ENCODE data around the gene ING4. TPM values are rescaled to one million over a fixed set of nuclear protein-coding genes. Genes with fewer than 3 reads are reported as not detected.

The ING4 gene
- total RNA-seq, 4 donors from 2014 or later: 25.2 to 180 (median 62.0) TPM

GRCh38 chr12:6662602-6662905 is 365 bp downstream of the ING4 start:
- Histone ChIP-seq H3K9me3 (no peaks in the 10 kb centered on the region), H3K36me3 (no peaks in the 10 kb centered on the region), H3K27me3 (no peaks in the 10 kb centered on the region), H3K4me1 (peaks cover 0 to 8% of the 10 kb centered on the region in 2 donors), H3K4me3 (peak overlapping the region; percentile 75 to 85), H3K27ac (peak overlapping the region; percentile 65 to 80)
- no peak for DNase-seq
- TF ChIP-seq CTCF (IDR thresholded peaks at IDR 0.05) (no peak), POLR2A (IDR thresholded peaks at IDR 0.05) (no peak)
- intact Hi-C loops (cut with DNase I; ENCODE audit: low total_unique reads): no loop called here

- no peaks in the 10 kb centered on the region for H3K36me3 ChIP-seq
Measured at GRCh38 chr12:6653987-6654386, 8.9 kb downstream of the ING4 start.

GRCh38 chr12:6653342-6653741 is 9.6 kb downstream of the ING4 start:
- intact Hi-C loops (cut with DNase I; ENCODE audit: low total_unique reads): no loop called here
- Histone ChIP-seq H3K4me3 (no peak overlapping the region), H3K27ac (no peak overlapping the region), H3K9me3 (no peaks in the 10 kb centered on the region), H3K4me1 (no peaks in the 10 kb centered on the region), H3K27me3 (no peaks in the 10 kb centered on the region), H3K36me3 (no peaks in the 10 kb centered on the region)
- DNase-seq: no peak
- TF ChIP-seq CTCF (IDR thresholded peaks at IDR 0.05) (no peak), POLR2A (IDR thresholded peaks at IDR 0.05) (no peak)

More at GRCh38 chr12:6653987-6654386, 8.9 kb downstream of the ING4 start:
- TF ChIP-seq CTCF (IDR thresholded peaks at IDR 0.05): no peak
- TF ChIP-seq POLR2A (IDR thresholded peaks at IDR 0.05): no peak
- DNase-seq: no peak
- H3K4me1 ChIP-seq: no peaks in the 10 kb centered on the region
- H3K4me3 ChIP-seq: no peak overlapping the region
- H3K27ac ChIP-seq: no peak overlapping the region
- H3K27me3 ChIP-seq: no peaks in the 10 kb centered on the region
- H3K9me3 ChIP-seq: no peaks in the 10 kb centered on the region
- intact Hi-C loops (cut with DNase I; ENCODE audit: low total_unique reads): no loop called here

- H3K4me3 ChIP-seq: no peak overlapping the region
- H3K27ac ChIP-seq: no peak overlapping the region
- H3K27me3 ChIP-seq: no peaks in the 10 kb centered on the region
- TF ChIP-seq CTCF (IDR thresholded peaks at IDR 0.05): no peak
- no peaks in the 10 kb centered on the region for H3K36me3 ChIP-seq
- H3K9me3 ChIP-seq: no peaks in the 10 kb centered on the region
- intact Hi-C loops (cut with DNase I; ENCODE audit: low total_unique reads): no loop called here
- DNase-seq: no peak
- no peaks in the 10 kb centered on the region for H3K4me1 ChIP-seq
Measured at GRCh38 chr12:6652391-6652790, 10.5 kb downstream of the ING4 start.

GRCh38 chr12:6650832-6651231 is 12.1 kb downstream of the ING4 start:
- DNase-seq: no peak
- Histone ChIP-seq H3K27ac (no peak overlapping the region), H3K36me3 (no peaks in the 10 kb centered on the region)

More at GRCh38 chr12:6650832-6651231, 12.1 kb downstream of the ING4 start:
- Histone ChIP-seq H3K4me3 (no peak overlapping the region), H3K27me3 (no peaks in the 10 kb centered on the region), H3K9me3 (no peaks in the 10 kb centered on the region), H3K4me1 (no peaks in the 10 kb centered on the region)
- intact Hi-C loops (cut with DNase I; ENCODE audit: low total_unique reads): no loop called here
- TF ChIP-seq POLR2A (IDR thresholded peaks at IDR 0.05) (no peak), CTCF (IDR thresholded peaks at IDR 0.05) (no peak)

Measured in uterus (tissue), 4 donors.